Stimulated activated CD8-positive, alpha-beta memory T cell treated with anti-CD3 and anti-CD28 coated beads, Interleukin-12 subunit alpha, Interleukin-12 subunit beta, amount 100 ng/mL, for 1 hour (primary cell): ENCODE data around the gene TXNRD1.
"Not testable (repeated sequence)": the region's sequence is repeated elsewhere in the genome, so short reads cannot be mapped to it uniquely, and the experiment has no call there.

Experiments
- DNase-seq: peaks from one replicate; pipeline ENCODE4 v3.0.0-alpha.2; 2020; ENCODE audit warnings: low read depth

The TXNRD1 gene

GRCh38 chr12:104329707-104330532 lies 114.3 kb downstream of the TXNRD1 start:
- DNase-seq, result no peak

- no peak for DNase-seq
Measured at GRCh38 chr12:104331376-104331775, 115.8 kb downstream of the TXNRD1 start.

- not testable (repeated sequence) for DNase-seq
Measured at GRCh38 chr12:104332273-104332672, 116.7 kb downstream of the TXNRD1 start.

- DNase-seq, result no peak
Measured at GRCh38 chr12:104333692-104334255, 118.2 kb downstream of the TXNRD1 start.

GRCh38 chr12:104334581-104334980 lies 119.0 kb downstream of the TXNRD1 start:
- no peak for DNase-seq

GRCh38 chr12:104336115-104336514 lies 120.5 kb downstream of the TXNRD1 start:
- no peak for DNase-seq

GRCh38 chr12:104337030-104337558 lies 121.5 kb downstream of the TXNRD1 start:
- DNase-seq, result no peak

- no peak for DNase-seq
Measured at GRCh38 chr12:104339663-104340062, 124.1 kb downstream of the TXNRD1 start.

- DNase-seq, result no peak
Measured at GRCh38 chr12:104340177-104340576, 124.6 kb downstream of the TXNRD1 start.

GRCh38 chr12:104340925-104341611 lies 125.5 kb downstream of the TXNRD1 start:
- DNase-seq, result no peak

- DNase-seq, result no peak
Measured at GRCh38 chr12:104342147-104342546, 126.6 kb downstream of the TXNRD1 start.

- no peak for DNase-seq
Measured at GRCh38 chr12:104342635-104343249, 127.2 kb downstream of the TXNRD1 start.

- no peak for DNase-seq
Measured at GRCh38 chr12:104344682-104345081, 129.1 kb downstream of the TXNRD1 start.

GRCh38 chr12:104345234-104346066 lies 129.9 kb downstream of the TXNRD1 start:
- no peak for DNase-seq

- no peak for DNase-seq
Measured at GRCh38 chr12:104347374-104348075, 131.9 kb downstream of the TXNRD1 start.

GRCh38 chr12:104348283-104348993 lies 132.9 kb downstream of the TXNRD1 start:
- no peak for DNase-seq

- no peak for DNase-seq
Measured at GRCh38 chr12:104348994-104349494, 133.5 kb downstream of the TXNRD1 start.

GRCh38 chr12:104350211-104351056 lies 134.9 kb downstream of the TXNRD1 start:
- no peak for DNase-seq
